Measurements from ENCODE around the gene UNC5B. TPM values are rescaled to one million over a fixed set of nuclear protein-coding genes. Genes with fewer than 3 reads are reported as not detected.

UNC5B gene
- total and polyA plus RNA-seq, 4 donors: 10.7 to 43.9 (median 23.5) TPM

DNA sequence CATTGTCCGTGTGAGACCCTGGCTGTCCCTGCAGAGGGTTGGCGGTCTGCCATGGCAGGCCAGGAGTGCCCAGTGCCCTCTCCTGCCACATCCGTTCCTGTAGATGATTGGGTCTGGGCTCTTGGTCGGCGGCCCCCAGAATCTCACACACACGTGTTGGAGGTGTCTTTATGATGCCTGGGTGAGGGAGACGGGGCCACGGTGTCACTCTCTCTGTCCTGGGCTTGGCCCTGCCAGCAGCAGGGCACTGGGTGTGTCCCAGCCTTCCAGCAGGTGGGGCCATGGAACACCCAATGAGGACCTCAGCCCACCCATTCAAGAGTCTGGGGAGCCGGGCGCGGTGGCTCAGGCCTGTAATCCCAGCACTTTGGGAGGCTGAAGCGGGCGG, 30.2 kb downstream of the UNC5B start:
- H3K36me3 ChIP-seq (ENCODE audit: control insufficient read depth, insufficient read depth, low read length): no peaks in the 10 kb centered on the region
- H3K4me3 ChIP-seq (ENCODE audit: low read depth, low read length): no peak overlapping the region
- no peak for DNase-seq (ENCODE audit: low read depth in 4 of 6, low spot score in 6 of 6)
- H3K4me1 ChIP-seq (ENCODE audit: control insufficient read depth, insufficient read depth, low read length): peaks cover 80% of the 10 kb centered on the region
- WGBS (ENCODE audit: insufficient coverage): 65% methylated on average over 8 of the region's 13 CpGs
- H3K27ac ChIP-seq (ENCODE audit: low read depth, low read length): no peak overlapping the region
- no peaks in the 10 kb centered on the region for H3K9me3 ChIP-seq (ENCODE audit: control insufficient read depth, insufficient read depth, low read length)
- no peaks in the 10 kb centered on the region for H3K27me3 ChIP-seq (ENCODE audit: control insufficient read depth, insufficient read depth, low read length)

DNA sequence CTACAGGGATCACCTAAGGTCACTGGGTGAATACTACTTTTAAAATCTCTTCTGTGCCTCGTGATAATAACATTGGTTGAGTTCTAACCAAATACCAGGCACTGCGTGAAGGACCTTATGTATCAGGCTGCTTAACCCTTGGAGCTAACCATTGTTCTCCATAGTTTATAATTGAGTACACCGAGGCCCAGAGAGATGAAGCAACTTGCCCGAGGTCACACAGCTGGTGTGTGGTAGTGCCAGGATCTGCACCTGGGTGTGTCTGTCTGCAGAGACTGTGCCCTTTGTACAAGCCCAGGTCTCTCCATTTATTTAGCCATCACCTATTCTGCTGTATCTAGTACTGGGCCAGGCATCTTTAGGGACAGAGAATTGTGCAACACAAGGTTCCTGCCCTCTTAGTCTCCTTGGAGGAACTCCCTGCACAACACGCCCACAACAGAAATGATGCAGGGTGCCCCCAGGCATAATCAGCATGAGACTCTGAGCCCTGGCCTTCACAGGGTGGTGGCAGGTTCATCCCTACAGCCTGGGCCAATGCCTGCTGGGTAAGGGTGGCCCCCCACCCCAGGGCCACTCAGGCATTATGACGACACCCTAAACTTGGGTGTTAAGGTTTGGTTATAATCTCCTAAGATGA, 31.5 kb downstream of the UNC5B start:
- H3K27ac ChIP-seq (ENCODE audit: low read depth, low read length): peak overlapping the region; percentile 50
- no peaks in the 10 kb centered on the region for H3K27me3 ChIP-seq (ENCODE audit: control insufficient read depth, insufficient read depth, low read length)
- no peak for DNase-seq (ENCODE audit: low read depth in 4 of 6, low spot score in 6 of 6)
- no peak overlapping the region for H3K4me3 ChIP-seq (ENCODE audit: low read depth, low read length)
- peaks cover 83% of the 10 kb centered on the region for H3K4me1 ChIP-seq (ENCODE audit: control insufficient read depth, insufficient read depth, low read length)
- no peaks in the 10 kb centered on the region for H3K36me3 ChIP-seq (ENCODE audit: control insufficient read depth, insufficient read depth, low read length)
- 81% methylated on average over 2 of the region's 6 CpGs for WGBS (ENCODE audit: insufficient coverage)
- no peaks in the 10 kb centered on the region for H3K9me3 ChIP-seq (ENCODE audit: control insufficient read depth, insufficient read depth, low read length)

DNA sequence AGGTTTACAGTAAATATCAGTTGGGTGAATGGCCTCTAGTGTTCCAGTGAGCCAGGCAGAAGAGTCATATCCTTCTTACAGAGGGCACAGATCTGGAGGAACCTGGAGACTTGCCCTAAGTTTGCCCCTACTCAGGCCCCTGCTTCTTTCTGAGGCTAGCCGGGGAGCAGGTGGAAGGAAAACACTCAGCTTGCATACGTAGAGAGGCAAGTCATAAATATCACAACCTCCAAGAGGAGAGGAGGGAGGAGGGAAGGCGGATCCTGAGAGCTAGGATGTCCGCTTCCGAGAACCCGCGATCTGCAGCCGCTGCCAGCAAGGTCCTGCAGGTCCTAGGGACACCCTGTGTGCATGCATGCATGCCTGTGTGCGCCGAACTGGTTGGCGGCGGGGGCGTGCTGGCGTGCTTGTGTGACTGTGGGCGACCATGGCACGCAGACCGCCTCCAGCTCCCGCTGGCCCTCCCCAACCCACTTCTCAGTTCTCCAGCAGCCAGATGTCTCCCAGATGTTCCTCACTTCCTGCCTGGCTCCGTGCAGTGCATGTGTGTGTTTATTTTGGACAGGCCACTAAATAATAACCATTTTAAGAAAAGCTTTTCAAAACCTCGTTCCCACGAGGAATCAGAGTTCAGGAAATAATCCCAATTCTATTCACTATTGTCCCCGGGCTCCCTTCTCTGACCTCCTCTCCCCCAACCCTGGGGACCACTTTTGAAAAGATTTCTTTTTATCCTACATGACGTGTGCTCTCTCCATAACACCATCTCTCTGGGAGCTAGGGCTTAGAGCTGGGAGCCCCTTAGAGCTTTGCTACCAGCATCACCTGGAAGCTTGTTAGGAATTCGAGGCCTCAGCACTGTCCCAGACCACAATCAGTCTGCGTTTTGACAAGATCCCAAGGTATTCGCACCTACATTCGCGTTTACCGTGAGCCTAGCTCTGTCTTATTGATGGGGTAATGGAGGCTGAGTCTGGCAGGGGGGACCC, 32.4 kb downstream of the UNC5B start:
- Histone ChIP-seq H3K27ac (ENCODE audit: low read depth, low read length) (peak overlapping the region; percentile 72), H3K4me1 (ENCODE audit: control insufficient read depth, insufficient read depth, low read length) (peaks cover 85% of the 10 kb centered on the region), H3K4me3 (ENCODE audit: low read depth, low read length) (peak overlapping the region; percentile 4), H3K9me3 (ENCODE audit: control insufficient read depth, insufficient read depth, low read length) (no peaks in the 10 kb centered on the region), H3K27me3 (ENCODE audit: control insufficient read depth, insufficient read depth, low read length) (no peaks in the 10 kb centered on the region), H3K36me3 (ENCODE audit: control insufficient read depth, insufficient read depth, low read length) (no peaks in the 10 kb centered on the region)
- peak in 2 of 6 donors; percentile 58 to 73 for DNase-seq (ENCODE audit: low read depth in 4 of 6, low spot score in 6 of 6)
- 58% methylated on average over 23 of the region's 29 CpGs for WGBS (ENCODE audit: insufficient coverage)

DNA sequence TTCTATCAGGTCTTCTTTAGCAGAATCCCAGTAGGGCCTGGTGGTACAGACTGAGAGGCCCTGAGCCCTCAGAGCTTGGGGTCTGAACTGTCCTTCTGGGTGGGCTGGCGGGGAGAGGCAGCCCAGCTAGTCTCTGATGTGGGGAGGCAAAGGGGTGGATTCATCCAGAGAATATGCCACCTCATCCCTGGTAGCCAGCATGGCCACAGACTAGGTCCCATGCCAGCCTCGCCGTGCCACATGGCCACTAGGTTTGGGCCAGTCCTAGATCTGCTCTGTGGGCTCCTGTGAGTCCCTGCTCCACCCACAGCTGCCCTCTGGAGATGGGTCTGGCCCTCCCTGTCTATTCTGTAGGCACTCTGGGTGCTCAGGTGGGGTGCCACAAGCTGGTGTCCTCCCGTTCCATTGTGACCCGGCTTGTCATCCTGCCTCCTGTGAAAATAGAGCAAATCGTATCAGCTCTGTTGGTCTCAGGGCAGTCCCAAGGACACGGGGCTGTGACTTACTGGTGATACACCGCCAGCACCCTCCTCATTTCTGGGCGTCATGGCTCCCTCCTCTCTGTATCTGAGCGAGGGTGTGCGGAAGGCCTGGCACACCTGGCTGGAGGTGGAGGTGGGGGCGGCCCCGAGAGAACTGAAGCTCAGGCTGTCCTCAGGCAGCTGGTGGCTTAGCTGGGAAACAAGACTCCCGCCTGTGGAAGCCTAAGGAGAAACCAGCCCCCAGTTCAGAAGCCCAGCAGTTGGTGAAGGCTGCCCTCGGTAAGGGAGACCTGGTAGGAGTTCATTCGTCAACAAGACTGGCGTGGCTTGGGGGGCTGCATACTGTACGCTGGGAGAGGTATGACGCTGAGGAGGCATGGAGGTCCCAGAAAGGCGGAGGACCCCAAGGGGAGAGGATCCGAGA, 33.3 kb downstream of the UNC5B start:
- Histone ChIP-seq H3K27me3 (ENCODE audit: control insufficient read depth, insufficient read depth, low read length) (no peaks in the 10 kb centered on the region), H3K9me3 (ENCODE audit: control insufficient read depth, insufficient read depth, low read length) (no peaks in the 10 kb centered on the region), H3K36me3 (ENCODE audit: control insufficient read depth, insufficient read depth, low read length) (no peaks in the 10 kb centered on the region), H3K4me3 (ENCODE audit: low read depth, low read length) (no peak overlapping the region), H3K27ac (ENCODE audit: low read depth, low read length) (peak overlapping the region; percentile 72), H3K4me1 (ENCODE audit: control insufficient read depth, insufficient read depth, low read length) (peaks cover 82% of the 10 kb centered on the region)
- 87% methylated on average over 17 of the region's 21 CpGs for WGBS (ENCODE audit: insufficient coverage)
- DNase-seq (ENCODE audit: low read depth in 4 of 6, low spot score in 6 of 6): no peak

DNA sequence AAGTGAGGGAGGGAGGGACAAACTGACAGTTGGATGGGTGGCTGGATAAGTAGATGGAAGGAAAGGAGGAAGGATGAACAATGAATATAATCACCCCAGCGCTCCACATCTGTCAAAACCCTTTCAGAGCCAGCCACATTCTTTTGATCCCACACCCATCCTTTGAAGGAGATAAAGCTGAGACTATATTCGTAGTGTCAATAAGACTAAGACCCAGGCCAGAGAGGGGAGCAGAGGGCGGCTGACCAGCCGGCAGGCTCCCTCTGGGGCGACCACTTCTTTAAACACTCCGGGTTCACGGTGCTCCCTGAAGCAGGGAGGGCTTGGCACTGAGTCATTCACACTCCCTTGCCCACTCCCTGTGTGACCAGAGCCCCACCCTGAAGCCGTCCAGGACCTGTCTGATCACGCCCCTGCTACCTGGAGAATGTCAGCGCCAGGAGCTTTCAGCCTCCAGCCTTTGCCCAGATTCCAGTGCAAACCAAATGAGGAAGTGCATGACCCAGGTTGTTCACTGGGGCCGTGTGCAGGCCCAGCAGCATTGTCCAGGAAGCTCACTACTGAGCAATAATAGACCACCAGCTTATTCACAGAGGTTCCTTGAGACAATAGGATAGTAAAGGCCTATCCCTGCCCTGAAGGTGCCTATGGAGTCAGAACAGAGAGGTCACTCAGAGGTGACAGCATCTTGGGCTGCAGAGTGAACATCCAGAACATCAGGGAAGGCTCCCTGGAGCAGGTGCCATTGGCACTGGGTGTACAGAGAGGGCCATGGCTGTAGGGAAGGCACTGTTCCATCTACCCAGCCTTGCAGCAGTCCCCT, 34.4 kb downstream of the UNC5B start:
- H3K27me3 ChIP-seq (ENCODE audit: control insufficient read depth, insufficient read depth, low read length): no peaks in the 10 kb centered on the region
- H3K36me3 ChIP-seq (ENCODE audit: control insufficient read depth, insufficient read depth, low read length): no peaks in the 10 kb centered on the region
- H3K9me3 ChIP-seq (ENCODE audit: control insufficient read depth, insufficient read depth, low read length): no peaks in the 10 kb centered on the region
- no peak overlapping the region for H3K4me3 ChIP-seq (ENCODE audit: low read depth, low read length)
- peaks cover 72% of the 10 kb centered on the region for H3K4me1 ChIP-seq (ENCODE audit: control insufficient read depth, insufficient read depth, low read length)
- WGBS (ENCODE audit: insufficient coverage): 81% methylated on average over 10 of the region's 11 CpGs
- peak overlapping the region; percentile 54 for H3K27ac ChIP-seq (ENCODE audit: low read depth, low read length)
- DNase-seq (ENCODE audit: low read depth in 4 of 6, low spot score in 6 of 6): no peak

DNA sequence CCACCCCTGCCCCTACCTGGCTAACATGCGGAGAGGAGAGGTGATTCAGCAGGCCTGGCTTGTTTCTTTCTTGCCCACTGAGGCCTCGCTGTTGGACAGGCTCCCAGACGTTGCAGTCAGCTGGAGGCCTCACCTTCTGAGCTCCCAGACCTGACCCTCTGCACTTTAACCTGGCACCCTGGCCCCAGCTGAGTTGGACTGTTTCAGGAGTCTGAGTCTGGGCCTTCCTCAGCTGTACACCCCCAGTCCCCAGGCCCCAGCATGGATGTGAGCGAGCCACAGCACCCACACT, 35.0 kb downstream of the UNC5B start:
- 89% methylated on average over 4 of the region's 4 CpGs for WGBS (ENCODE audit: insufficient coverage)
- Histone ChIP-seq H3K27ac (ENCODE audit: low read depth, low read length) (no peak overlapping the region), H3K4me3 (ENCODE audit: low read depth, low read length) (no peak overlapping the region), H3K9me3 (ENCODE audit: control insufficient read depth, insufficient read depth, low read length) (no peaks in the 10 kb centered on the region), H3K27me3 (ENCODE audit: control insufficient read depth, insufficient read depth, low read length) (no peaks in the 10 kb centered on the region), H3K36me3 (ENCODE audit: control insufficient read depth, insufficient read depth, low read length) (no peaks in the 10 kb centered on the region), H3K4me1 (ENCODE audit: control insufficient read depth, insufficient read depth, low read length) (peaks cover 67% of the 10 kb centered on the region)
- DNase-seq (ENCODE audit: low read depth in 4 of 6, low spot score in 6 of 6): no peak

DNA sequence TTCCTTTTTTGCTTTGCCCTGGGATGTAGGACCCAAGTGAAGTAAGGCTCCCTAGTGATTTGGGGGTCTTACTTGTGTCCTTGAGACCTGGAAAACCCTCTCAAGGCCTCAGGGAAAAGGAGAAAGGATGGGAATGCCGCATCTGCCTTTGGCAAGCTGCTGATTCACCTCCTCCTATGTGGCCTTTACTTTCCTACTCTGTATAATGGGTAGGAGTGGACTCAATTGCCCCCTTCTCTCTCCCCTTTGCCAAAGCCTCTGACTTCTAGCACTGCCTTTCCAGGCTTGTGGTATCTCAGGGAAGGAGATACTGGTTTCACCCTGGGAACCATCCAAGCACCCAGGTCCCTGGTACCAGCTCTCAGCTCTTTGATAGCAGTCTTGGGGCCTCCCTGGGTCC, 35.4 kb downstream of the UNC5B start:
- WGBS (ENCODE audit: insufficient coverage): no CpG with 5 or more reads among the region's 1 CpG

DNA sequence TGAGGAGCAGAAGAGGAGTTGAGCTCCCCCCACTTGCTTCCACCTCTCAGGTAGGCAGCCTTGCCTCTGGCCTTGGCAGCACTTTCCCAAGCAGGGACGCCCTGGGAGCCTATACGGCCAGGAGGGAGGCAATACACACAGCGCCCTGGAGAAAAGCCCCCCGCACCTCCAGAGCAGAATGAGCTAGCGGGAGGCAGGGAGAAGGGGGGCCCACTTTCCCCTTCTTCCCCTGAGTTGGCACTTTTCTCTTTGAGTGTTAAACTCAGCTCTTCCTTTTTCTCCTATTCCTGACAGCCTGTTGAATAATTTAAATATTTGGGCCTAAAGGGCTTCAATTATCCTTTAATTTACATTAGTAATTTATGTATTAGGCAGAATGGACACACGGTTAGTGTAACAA, 35.8 kb downstream of the UNC5B start:
- Histone ChIP-seq H3K27me3 (ENCODE audit: control insufficient read depth, insufficient read depth, low read length) (no peaks in the 10 kb centered on the region), H3K4me3 (ENCODE audit: low read depth, low read length) (no peak overlapping the region), H3K36me3 (ENCODE audit: control insufficient read depth, insufficient read depth, low read length) (no peaks in the 10 kb centered on the region), H3K9me3 (ENCODE audit: control insufficient read depth, insufficient read depth, low read length) (no peaks in the 10 kb centered on the region), H3K27ac (ENCODE audit: low read depth, low read length) (no peak overlapping the region), H3K4me1 (ENCODE audit: control insufficient read depth, insufficient read depth, low read length) (peaks cover 67% of the 10 kb centered on the region)
- WGBS (ENCODE audit: insufficient coverage): 66% methylated on average over 2 of the region's 6 CpGs
- no peak for DNase-seq (ENCODE audit: low read depth in 4 of 6, low spot score in 6 of 6)

More for the DNA sequence above, 35.4 kb downstream of the UNC5B start:
- Histone ChIP-seq H3K4me3 (ENCODE audit: low read depth, low read length) (no peak overlapping the region), H3K4me1 (ENCODE audit: control insufficient read depth, insufficient read depth, low read length) (peaks cover 66% of the 10 kb centered on the region), H3K27me3 (ENCODE audit: control insufficient read depth, insufficient read depth, low read length) (no peaks in the 10 kb centered on the region), H3K9me3 (ENCODE audit: control insufficient read depth, insufficient read depth, low read length) (no peaks in the 10 kb centered on the region), H3K27ac (ENCODE audit: low read depth, low read length) (no peak overlapping the region), H3K36me3 (ENCODE audit: control insufficient read depth, insufficient read depth, low read length) (no peaks in the 10 kb centered on the region)
- DNase-seq (ENCODE audit: low read depth in 4 of 6, low spot score in 6 of 6): no peak

DNA sequence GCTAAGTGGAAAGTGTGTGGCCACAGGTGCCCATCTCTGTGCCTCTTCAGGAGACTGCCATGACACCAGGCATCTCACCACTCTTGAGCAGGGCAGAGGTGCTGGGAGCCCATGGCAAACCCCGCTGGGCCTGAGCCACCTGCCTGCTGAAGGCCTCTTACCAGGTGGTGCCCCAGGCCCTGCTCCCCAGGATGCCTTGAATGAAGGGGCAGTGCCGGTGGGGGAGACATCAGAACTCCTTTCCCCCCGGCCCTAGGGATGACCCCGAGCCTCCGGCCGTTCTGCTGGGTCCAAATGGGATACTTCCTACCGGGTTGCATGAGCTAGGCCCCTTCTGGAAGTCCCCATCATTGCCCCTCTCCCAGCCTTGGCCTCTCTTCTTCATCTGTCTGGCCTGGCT, 37.6 kb downstream of the UNC5B start:
- 87% methylated on average over 7 of the region's 7 CpGs for WGBS (ENCODE audit: insufficient coverage)
- no peak for DNase-seq (ENCODE audit: low read depth in 4 of 6, low spot score in 6 of 6)
- peaks cover 63% of the 10 kb centered on the region for H3K4me1 ChIP-seq (ENCODE audit: control insufficient read depth, insufficient read depth, low read length)

More for the DNA sequence above, 37.6 kb downstream of the UNC5B start:
- Histone ChIP-seq H3K9me3 (ENCODE audit: control insufficient read depth, insufficient read depth, low read length) (no peaks in the 10 kb centered on the region), H3K4me3 (ENCODE audit: low read depth, low read length) (no peak overlapping the region), H3K27me3 (ENCODE audit: control insufficient read depth, insufficient read depth, low read length) (no peaks in the 10 kb centered on the region), H3K36me3 (ENCODE audit: control insufficient read depth, insufficient read depth, low read length) (no peaks in the 10 kb centered on the region), H3K27ac (ENCODE audit: low read depth, low read length) (no peak overlapping the region)

All from spinal cord (tissue), 10 donors.